GM12865 (cell line): ENCODE measurements around the gene TROAP.

Experiments used
- DNase-seq: peaks from one replicate; pipeline ENCODE4 v3.0.0; 2010; ENCODE audit warnings: low read depth
- H3K4me3 ChIP-seq: 2 replicates; pipeline ENCODE4 v1.5.1; 2011; ENCODE audit warnings: mild to moderate bottlenecking, low read depth, low read length, control low read depth
- TF ChIP-seq, protein P1 (sequence below): IDR thresholded peaks from 2 replicates; pipeline ENCODE4 v1.5.1; 2011; ENCODE audit warnings: low read length, control low read depth, low read depth, inconsistent platforms; ENCODE audit not compliant: insufficient read depth; ENCODE audit errors: missing control alignments

TROAP gene

DNA sequence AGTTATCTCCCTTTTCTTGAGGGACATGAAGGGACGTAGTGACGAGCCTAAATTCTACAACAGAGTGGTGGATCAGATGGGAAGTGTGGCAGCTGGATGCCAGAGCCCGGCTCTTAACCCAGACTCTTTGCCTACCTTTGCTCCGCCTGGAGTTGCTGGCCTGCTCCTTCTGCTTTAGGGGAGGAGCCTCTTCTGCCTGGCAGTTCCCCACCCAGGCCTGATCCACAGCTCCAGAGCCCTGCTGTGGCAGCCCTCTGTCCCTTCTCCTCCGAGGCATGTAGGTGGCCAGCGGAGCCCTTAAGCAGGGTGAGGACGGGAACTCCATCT, 30.4 kb upstream of the TROAP start:
- H3K4me3 ChIP-seq: no peak overlapping the region
- DNase-seq: no peak
- TF ChIP-seq, protein P1, sequence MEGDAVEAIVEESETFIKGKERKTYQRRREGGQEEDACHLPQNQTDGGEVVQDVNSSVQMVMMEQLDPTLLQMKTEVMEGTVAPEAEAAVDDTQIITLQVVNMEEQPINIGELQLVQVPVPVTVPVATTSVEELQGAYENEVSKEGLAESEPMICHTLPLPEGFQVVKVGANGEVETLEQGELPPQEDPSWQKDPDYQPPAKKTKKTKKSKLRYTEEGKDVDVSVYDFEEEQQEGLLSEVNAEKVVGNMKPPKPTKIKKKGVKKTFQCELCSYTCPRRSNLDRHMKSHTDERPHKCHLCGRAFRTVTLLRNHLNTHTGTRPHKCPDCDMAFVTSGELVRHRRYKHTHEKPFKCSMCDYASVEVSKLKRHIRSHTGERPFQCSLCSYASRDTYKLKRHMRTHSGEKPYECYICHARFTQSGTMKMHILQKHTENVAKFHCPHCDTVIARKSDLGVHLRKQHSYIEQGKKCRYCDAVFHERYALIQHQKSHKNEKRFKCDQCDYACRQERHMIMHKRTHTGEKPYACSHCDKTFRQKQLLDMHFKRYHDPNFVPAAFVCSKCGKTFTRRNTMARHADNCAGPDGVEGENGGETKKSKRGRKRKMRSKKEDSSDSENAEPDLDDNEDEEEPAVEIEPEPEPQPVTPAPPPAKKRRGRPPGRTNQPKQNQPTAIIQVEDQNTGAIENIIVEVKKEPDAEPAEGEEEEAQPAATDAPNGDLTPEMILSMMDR: no peak

DNA sequence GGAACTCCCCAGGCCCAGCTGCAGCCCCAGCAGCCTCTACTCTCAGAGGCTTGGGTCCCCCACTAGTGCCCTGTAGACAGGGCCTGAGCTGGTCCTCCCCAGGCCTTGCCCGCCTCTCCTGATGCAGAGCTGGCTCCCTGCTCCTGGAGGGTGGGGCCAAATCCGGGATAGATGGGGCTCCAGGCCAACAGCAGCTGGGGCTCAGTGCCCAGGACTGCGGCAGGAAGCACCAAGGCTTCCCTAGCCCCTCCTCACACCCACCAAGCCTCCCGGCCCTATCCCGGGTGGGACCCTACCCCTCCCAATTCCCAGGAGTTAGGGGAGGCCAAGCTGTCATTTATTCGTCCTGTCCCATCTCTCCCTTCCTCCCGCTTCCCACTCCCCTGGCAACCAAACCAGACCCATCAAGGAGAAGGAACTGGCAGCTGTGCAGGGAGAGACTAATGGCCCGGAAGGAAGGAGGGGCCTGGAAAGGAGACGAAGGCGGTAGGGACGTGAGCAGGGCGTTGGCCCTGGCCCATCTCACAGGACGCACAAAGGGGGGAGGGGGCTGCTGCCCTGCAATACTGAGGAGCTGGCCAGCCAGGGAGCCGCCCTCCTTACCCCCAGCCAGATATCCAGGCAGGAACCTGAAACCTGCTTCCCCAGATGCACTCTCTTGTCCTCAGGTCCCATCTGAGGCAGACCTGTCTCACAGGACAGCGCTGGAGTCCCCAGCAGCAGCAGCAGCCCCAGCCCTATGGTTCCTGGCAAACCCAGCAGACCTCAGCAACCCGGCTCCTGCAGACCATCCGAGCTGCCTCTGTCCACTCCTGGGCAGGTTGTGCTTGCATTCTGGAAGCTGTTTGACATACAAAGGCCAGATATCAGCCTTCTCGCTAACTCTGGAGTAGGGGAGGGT, 29.7 kb upstream of the TROAP start:
- TF ChIP-seq, protein P1: no peak
- no peak for DNase-seq
- H3K4me3 ChIP-seq: no peak overlapping the region

DNA sequence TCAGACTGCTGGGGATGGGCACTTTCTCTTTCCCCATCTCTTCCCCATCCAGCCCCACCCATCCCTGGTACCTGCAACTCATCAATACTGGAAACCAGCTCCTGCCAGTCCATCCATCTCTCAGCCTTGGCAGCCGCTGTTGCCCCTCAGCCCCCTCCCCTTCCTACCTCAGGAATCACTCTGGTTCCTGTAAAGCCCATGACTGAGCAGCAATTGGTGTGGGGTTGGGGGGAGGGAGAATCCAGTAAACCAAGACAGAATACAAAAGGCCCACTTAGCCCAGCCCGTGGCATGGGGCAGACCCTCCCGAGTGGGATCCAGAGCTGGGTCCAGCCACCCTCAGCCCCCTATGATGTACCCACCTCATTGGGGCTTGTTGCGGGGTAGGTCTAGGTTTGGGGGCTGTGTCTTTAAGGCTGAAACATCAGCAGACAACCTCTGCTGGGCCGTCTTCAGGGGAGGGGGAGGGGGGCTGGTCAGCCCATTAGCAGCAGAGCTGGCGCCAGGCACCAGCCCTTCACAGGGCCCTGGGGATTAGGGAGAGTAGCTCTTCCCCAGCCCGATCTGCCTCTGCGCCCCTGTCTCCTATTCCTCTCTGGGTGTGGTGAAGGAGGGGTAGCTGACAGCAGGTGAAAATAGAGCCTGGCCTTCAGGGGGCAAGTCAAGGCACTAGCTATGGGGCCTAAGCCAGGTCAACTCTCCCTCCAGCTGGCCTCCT, 28.8 kb upstream of the TROAP start:
- DNase-seq: no peak
- TF ChIP-seq, protein P1: no peak
- no peak overlapping the region for H3K4me3 ChIP-seq

DNA sequence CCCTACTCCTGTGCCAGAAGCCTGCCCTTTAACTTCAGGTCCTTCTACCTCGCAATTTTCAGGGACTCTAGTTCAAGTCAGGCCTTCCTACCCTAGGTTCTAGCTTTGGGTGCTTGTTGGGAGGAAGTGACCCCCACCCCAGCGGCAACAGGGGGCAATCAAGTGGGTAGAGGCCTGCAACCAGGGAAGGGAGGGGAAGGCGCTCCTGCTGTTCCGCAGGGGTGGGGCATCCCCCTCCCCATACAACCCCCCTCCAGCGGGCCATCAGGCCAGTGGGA, 28.3 kb upstream of the TROAP start:
- TF ChIP-seq, protein P1: no peak

DNA sequence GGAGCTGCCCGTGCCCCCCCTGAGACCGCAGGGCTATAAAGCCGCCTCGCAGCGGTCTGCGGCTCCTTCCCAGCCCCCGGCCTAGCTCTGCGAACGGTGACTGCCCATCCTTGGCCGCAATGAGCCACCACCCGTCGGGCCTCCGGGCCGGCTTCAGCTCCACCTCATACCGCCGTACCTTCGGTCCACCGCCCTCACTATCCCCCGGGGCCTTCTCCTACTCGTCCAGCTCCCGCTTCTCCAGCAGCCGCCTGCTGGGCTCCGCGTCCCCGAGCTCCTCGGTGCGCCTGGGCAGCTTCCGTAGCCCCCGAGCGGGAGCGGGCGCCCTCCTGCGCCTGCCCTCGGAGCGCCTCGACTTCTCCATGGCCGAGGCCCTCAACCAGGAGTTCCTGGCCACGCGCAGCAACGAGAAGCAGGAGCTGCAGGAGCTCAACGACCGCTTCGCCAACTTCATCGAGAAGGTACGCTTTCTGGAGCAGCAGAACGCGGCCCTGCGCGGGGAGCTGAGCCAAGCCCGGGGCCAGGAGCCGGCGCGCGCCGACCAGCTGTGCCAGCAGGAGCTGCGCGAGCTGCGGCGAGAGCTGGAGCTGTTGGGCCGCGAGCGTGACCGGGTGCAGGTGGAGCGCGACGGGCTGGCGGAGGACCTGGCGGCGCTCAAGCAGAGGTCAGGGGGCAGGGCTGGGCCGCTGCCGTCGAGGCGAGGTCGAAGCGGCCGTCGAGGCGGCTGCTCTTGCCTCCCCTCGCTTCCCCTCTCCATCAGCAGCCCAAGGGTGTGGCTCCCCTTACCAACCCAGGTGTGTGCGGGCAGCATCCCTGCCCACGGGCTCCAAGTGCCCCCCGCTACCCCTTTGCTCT, 27.7 kb upstream of the TROAP start, which contains the start of gene PRPH:
TSS of gene PRPH (plus strand) at position 66 of the 855 bp plus-strand sequence. CDS start at position 120, 54 bp downstream.
- no peak within 1 kb of the TSS for H3K4me3 ChIP-seq
- no peak for DNase-seq

More for the DNA sequence above, 28.3 kb upstream of the TROAP start:
- no peak overlapping the region for H3K4me3 ChIP-seq
- no peak for DNase-seq

More for the DNA sequence above, 27.7 kb upstream of the TROAP start, which contains the start of gene PRPH:
- TF ChIP-seq, protein P1: no peak
